Activated naive CD4-positive, alpha-beta T cell treated with anti-CD3 and anti-CD28 coated beads for 36 hours (primary cell): ENCODE data around the gene GGT5. TPM values are rescaled to one million over a fixed set of nuclear protein-coding genes. Genes with fewer than 3 reads are reported as not detected.

ENCODE experiments used
- CTCF ChIA-PET: fragments of 350-600 bp; sonication (Branson Sonifier 250); formaldehyde crosslinking; loops from one replicate; lab custom pipeline; 2021; ENCODE audit warnings: antibody characterized with exemption; lab: Charles Lee
- DNase-seq: peaks from one replicate; pipeline ENCODE4 v3.0.0-alpha.2; 2020
- H3K27ac Mint-ChIP-seq: one replicate; pipeline ENCODE4 v1.8.0; 2021; ENCODE audit warnings: mild to moderate bottlenecking, mixed read lengths
- H3K27me3 Mint-ChIP-seq: one replicate; pipeline ENCODE4 v1.8.0; 2021; ENCODE audit warnings: low read depth, mixed read lengths
- H3K36me3 Mint-ChIP-seq: one replicate; pipeline ENCODE4 v1.8.0; 2021; ENCODE audit warnings: low read depth, mixed read lengths
- H3K4me1 Mint-ChIP-seq: one replicate; pipeline ENCODE4 v1.8.0; 2021; ENCODE audit warnings: low read depth, mixed read lengths
- H3K4me3 Mint-ChIP-seq: one replicate; pipeline ENCODE4 v1.8.0; 2021; ENCODE audit warnings: mild to moderate bottlenecking, moderate library complexity, mixed read lengths
- H3K9me3 Mint-ChIP-seq: one replicate; pipeline ENCODE4 v1.8.0; 2021; ENCODE audit warnings: mixed read lengths
- intact Hi-C: fragments of 100-400 bp; cut with micrococcal nuclease; formaldehyde crosslinking; loops from one replicate; pipeline ENCODE4 v1.15.1; 2023
- total RNA-seq, 2 experiments: library from RNA; stranded (reverse); gene quantifications; one replicate each; pipeline ENCODE4 v1.2.3, GENCODE V29; 2021

GGT5 gene
- total RNA-seq, 2 experiments from 2014 or later = not detected

DNA sequence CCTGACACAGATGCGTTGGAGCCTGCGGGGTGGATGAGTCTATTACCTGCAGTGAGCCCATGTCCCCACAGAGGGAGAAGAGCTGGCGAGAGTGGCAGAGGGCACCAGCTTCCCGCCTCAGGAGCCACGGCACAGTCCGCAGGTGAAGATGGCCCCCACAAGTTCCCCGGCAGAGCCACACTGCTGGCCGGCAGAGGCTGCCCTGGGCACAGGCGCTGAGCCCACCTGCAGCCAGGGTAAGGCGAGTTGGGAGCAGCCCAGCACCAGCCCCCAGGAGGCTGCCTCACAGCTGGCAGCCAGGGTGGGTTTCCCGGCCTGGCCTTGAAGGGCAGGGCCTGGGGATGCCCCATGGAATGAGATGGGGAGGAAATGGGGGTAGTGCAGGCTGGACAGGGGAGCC, 68.8 kb downstream of the GGT5 start:
- intact Hi-C loops = loop anchor here (5.0 to 10.0 kb wide), 2 partner anchors 171 to 194 kb away; partner anchors contain the start of genes GSTT2 and GSTT4
- Mint-ChIP-seq H3K36me3 (peaks cover 2% of the 10 kb centered on the region), H3K27me3 (no peaks in the 10 kb centered on the region), H3K27ac (no peak overlapping the region), H3K4me1 (peaks cover 2% of the 10 kb centered on the region), H3K4me3 (no peak overlapping the region), H3K9me3 (no peaks in the 10 kb centered on the region)
- no peak for DNase-seq
- CTCF ChIA-PET = interaction anchor here (1.7 to 4.6 kb wide), 2 partner anchors 20 to 26 kb away, joined by 6 to 42 read pairs; no protein-coding TSS in a partner anchor

DNA sequence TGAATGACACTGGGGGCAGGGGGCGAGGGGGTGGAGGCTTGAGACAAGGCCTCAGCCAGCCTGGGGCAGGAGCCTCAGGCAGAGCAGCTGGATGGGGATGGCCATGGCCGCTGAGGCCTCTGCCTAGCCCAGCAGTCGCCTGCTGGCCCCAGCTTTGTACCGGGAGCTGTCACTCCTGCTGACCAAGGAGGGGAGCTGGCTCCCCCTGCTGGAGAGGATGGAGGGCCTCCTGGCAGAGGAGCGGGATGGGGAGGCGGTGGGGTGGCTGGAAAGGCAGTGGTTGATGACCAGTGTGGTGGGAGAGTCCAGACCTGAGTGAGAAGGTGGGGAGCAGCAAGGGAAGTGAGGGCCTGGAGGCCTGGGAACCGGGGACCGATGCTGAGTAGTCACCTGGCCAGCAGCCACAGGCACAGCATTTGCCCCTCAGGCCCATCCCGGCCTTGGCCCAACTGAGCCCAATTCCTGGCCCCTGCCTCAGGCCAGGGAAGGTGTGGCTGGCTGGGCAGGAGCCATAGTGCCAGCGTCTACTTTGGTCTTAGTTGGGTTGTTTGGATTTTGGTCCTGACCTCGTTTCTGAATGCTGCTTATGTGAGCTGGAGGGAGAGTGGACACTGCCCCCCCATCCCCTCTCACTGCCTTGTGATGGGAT, 69.6 kb downstream of the GGT5 start:
- no peaks in the 10 kb centered on the region for H3K27me3 Mint-ChIP-seq
- peak; percentile 75 for DNase-seq
- peak overlapping the region; percentile 10 for H3K27ac Mint-ChIP-seq
- no peaks in the 10 kb centered on the region for H3K9me3 Mint-ChIP-seq
- H3K36me3 Mint-ChIP-seq = peaks cover 2% of the 10 kb centered on the region
- H3K4me3 Mint-ChIP-seq = no peak overlapping the region
- intact Hi-C loops = loop anchor here (1.0 to 10.0 kb wide), 4 partner anchors 42 to 193 kb away; partner anchors contain the start of genes GSTT2 and GSTT4
- CTCF ChIA-PET = interaction anchor here (0.7 to 4.6 kb wide), 13 partner anchors 9 to 75 kb away, joined by 3 to 42 read pairs (median 6); no protein-coding TSS in a partner anchor
- H3K4me1 Mint-ChIP-seq = peaks cover 2% of the 10 kb centered on the region

DNA sequence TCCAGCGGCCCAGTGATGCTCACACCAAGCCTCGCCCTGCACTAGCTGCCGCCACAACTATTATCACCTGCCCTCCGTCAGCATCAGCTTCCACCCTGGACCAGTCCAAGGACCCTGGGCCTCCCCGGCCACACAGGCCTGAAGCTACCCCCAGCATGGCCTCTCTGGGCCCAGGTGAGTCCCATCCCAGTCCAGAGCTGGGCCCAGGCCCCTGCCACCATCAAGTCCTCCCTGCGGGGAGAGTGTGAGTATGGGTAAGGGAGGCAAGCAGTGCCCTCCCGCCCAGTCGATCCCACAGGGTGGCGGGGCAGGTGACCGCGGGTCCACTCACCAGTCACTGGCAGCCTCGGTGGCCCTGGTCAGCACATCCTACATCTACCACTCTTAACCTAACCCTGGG, 73.1 kb downstream of the GGT5 start:
- intact Hi-C loops = loop anchor here (10.0 kb wide), 1 partner anchor 167 kb away; the partner anchor contains the start of gene GSTT4
- CTCF ChIA-PET = interaction anchor here (1.3 kb wide), 1 partner anchor 71 kb away, joined by 5 read pairs; no protein-coding TSS in a partner anchor
- H3K36me3 Mint-ChIP-seq = peaks cover 2% of the 10 kb centered on the region
- no peaks in the 10 kb centered on the region for H3K9me3 Mint-ChIP-seq
- DNase-seq = no peak
- H3K27ac Mint-ChIP-seq = no peak overlapping the region
- no peak overlapping the region for H3K4me3 Mint-ChIP-seq
- no peaks in the 10 kb centered on the region for H3K27me3 Mint-ChIP-seq
- no peaks in the 10 kb centered on the region for H3K4me1 Mint-ChIP-seq

DNA sequence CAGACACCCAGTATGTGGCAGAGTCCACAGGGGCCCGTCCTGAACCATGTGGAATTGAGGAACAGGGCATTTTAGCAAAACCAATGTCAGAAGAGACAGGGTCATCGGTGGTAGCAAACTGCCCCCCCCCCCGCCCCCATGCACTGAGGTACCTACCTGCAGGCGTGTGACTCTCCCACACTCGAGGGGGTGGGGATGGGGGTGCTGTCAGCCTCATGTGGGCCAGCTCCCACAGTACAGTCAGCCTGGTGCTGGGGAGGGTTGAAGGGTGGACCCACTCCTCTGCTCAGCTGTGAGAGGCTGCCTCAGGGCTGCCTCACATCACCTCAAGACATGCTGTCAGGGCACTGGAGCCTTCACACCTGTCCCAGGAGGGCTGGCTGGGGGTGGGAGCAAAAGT, 74.2 kb downstream of the GGT5 start:
- intact Hi-C loops = loop anchor here (10.0 kb wide), 1 partner anchor 166 kb away; the partner anchor contains the start of gene GSTT4
- peaks cover 2% of the 10 kb centered on the region for H3K36me3 Mint-ChIP-seq
- H3K27ac Mint-ChIP-seq = no peak overlapping the region

DNA sequence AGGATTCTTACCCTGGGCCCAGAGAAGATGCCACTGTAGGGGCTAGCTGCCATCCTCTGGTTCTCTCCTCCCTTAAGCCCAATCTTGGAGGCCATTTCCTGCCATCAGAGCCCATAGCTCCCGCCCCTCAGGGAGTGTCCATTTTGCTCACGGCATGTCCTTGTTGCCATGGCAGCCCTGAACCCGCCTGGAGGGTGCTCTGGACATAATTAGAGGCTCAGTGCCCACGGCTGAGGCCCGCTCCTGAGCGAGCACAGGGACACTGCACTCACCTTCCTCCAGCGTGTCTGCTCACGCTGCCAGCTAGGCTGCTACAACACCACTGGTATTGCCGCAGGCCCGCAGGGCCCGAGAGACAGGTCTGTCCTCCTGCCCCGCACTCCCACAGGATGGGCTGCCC, 74.7 kb downstream of the GGT5 start:
- Mint-ChIP-seq H3K36me3 (peaks cover 2% of the 10 kb centered on the region), H3K27me3 (no peaks in the 10 kb centered on the region), H3K4me3 (no peak overlapping the region), H3K9me3 (no peaks in the 10 kb centered on the region), H3K4me1 (no peaks in the 10 kb centered on the region), H3K27ac (no peak overlapping the region)
- DNase-seq = no peak
- CTCF ChIA-PET = no interaction called here
- intact Hi-C loops = loop anchor here (10.0 kb wide), 1 partner anchor 165 kb away; the partner anchor contains the start of gene GSTT4

More for the DNA sequence above, 74.2 kb downstream of the GGT5 start:
- Mint-ChIP-seq H3K4me1 (no peaks in the 10 kb centered on the region), H3K27me3 (no peaks in the 10 kb centered on the region), H3K9me3 (no peaks in the 10 kb centered on the region), H3K4me3 (no peak overlapping the region)
- CTCF ChIA-PET = interaction anchor here (1.3 kb wide), 1 partner anchor 72 kb away, joined by 5 read pairs; no protein-coding TSS in a partner anchor
- DNase-seq = no peak

Other genes with a start within 250 kb of the GGT5 start
- not detected for gene GSTT4, start 239.6 kb downstream of the GGT5 start, total RNA-seq
- gene CABIN1, start 233.8 kb downstream of the GGT5 start, total RNA-seq = 10 to 100 TPM; 74.6 to 82.0 TPM
- under 1 TPM; 0.21 to 0.22 TPM for gene SUSD2, start 63.6 kb downstream of the GGT5 start, total RNA-seq
- 10 to 100 TPM; 33.5 to 35.7 TPM for gene SPECC1L, start 25.7 kb upstream of the GGT5 start, total RNA-seq
- gene ADORA2A, start 182.5 kb upstream of the GGT5 start, total RNA-seq = 10 to 100 TPM; 37.6 to 38.0 TPM